ENCODE results near the gene HEPACAM. TPM values are rescaled to one million over a fixed set of nuclear protein-coding genes. Genes with fewer than 3 reads are reported as not detected.

HEPACAM gene
- total RNA-seq, 6 experiments from 2014 or later: 0.30 to 30.8 (median 2.3) TPM

DNA sequence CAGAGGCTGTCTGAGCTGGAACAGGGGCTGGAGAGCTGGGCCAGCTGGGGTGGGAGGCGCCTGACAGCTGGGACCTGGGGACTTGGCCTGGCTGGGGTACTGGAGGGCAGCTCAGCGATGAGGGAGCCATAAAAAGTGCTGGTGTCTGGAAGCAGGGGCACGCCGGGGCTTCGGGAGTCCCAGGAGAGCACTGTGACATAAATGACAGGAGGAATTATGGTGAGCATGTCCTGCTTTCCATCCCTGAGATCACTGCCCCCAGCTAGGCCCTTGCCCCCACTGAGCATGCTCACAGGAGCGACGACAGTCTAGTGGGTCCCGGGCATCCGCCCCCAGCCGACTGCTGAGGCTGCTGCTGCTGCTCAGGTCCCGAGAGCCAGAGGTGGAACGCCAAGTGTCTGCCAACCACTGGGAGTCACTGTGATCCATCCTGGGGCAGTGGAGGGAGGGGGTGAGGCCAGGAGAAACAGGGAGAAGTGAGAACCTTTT is 44.4 kb downstream of the HEPACAM start:
- Histone ChIP-seq H3K27me3 (no peaks in the 10 kb centered on the region), H3K4me1 (no peaks in the 10 kb centered on the region), H3K9me3 (no peaks in the 10 kb centered on the region), H3K4me3 (no peak overlapping the region), H3K27ac (no peak overlapping the region), H3K36me3 (no peaks in the 10 kb centered on the region)
- WGBS (ENCODE audit: insufficient coverage, low coverage, low lambda C conversion rate, missing lambda C conversion rate): 57% methylated on average over 8 of the region's 12 CpGs
- ATAC-seq (no peak), DNase-seq (peak in 1 of 3 donors; percentile 45)
- intact Hi-C loops (cut with DNase I): no loop called here
- TF ChIP-seq, protein P1, sequence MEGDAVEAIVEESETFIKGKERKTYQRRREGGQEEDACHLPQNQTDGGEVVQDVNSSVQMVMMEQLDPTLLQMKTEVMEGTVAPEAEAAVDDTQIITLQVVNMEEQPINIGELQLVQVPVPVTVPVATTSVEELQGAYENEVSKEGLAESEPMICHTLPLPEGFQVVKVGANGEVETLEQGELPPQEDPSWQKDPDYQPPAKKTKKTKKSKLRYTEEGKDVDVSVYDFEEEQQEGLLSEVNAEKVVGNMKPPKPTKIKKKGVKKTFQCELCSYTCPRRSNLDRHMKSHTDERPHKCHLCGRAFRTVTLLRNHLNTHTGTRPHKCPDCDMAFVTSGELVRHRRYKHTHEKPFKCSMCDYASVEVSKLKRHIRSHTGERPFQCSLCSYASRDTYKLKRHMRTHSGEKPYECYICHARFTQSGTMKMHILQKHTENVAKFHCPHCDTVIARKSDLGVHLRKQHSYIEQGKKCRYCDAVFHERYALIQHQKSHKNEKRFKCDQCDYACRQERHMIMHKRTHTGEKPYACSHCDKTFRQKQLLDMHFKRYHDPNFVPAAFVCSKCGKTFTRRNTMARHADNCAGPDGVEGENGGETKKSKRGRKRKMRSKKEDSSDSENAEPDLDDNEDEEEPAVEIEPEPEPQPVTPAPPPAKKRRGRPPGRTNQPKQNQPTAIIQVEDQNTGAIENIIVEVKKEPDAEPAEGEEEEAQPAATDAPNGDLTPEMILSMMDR (IDR thresholded peaks at IDR 0.05): no peak
- no peak for TF ChIP-seq POLR2A (IDR thresholded peaks at IDR 0.05)

DNA sequence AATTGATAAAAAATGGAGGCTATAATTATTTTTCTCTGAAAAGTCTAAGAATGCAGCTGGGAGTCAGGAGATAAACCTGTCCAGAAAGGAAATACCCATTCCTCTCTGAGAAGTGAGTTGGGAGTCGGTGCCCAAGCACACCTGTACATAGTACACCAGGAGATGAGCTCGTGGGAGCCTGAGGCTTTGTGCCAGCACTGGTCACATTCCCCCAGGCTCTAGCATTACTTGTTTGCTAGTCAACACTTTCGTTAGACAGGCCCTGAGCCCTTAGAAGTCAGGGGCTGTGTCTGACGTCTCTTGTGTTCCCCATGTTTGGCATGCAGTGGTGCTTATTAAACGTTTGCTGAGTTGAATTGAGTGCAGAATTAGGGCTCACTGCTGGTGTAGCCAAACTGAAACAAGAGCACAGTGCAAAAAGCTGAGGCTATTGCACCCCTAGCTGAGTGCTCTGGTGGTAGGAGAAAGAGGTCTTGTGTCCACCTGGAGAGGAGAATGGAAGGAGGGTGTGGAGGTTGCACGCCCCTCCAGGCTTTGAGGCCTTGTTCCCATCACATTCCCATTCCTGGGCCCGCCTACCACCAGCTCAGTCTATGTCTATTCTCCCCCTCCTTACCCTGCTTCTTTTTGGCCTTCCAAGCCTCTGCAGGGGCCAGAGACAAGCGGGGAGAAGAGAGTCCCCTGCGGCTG is 45.0 kb downstream of the HEPACAM start:
- 62% methylated on average over 3 of the region's 9 CpGs for WGBS (ENCODE audit: insufficient coverage, low coverage, low lambda C conversion rate, missing lambda C conversion rate)
- intact Hi-C loops (cut with DNase I): no loop called here
- Histone ChIP-seq H3K36me3 (no peaks in the 10 kb centered on the region), H3K4me3 (no peak overlapping the region), H3K27ac (no peak overlapping the region), H3K9me3 (no peaks in the 10 kb centered on the region), H3K27me3 (no peaks in the 10 kb centered on the region), H3K4me1 (no peaks in the 10 kb centered on the region)
- DNase-seq (no peak), ATAC-seq (no peak)
- no peak for TF ChIP-seq POLR2A (IDR thresholded peaks at IDR 0.05)
- TF ChIP-seq, protein P1 (IDR thresholded peaks at IDR 0.05): no peak

DNA sequence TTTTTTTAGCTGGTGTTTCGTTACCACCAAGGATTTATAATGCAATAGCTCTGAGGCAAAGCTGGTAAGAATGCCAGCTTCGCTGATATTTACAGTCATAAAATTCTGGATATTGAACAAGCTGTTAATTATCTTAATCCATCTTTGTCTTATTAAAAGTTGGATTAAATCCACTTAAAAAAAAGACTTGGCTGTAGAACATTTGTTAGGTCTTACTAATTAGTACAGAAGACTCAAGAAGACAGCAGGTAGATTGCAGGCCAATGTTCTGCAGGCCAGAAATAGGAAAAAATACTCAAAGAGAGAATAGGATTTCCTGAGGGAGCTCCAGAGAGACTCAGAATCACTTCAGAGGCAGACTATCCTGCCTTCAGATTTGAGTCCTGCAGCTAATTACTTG is 45.7 kb downstream of the HEPACAM start:
- intact Hi-C loops (cut with DNase I): no loop called here
- H3K4me3 ChIP-seq: no peak overlapping the region
- H3K9me3 ChIP-seq: no peaks in the 10 kb centered on the region
- 78% methylated on average over 2 of the region's 2 CpGs for WGBS (ENCODE audit: insufficient coverage, low coverage, low lambda C conversion rate, missing lambda C conversion rate)
- ATAC-seq (no peak), DNase-seq (no peak)
- no peak overlapping the region for H3K27ac ChIP-seq
- TF ChIP-seq, protein P1 (IDR thresholded peaks at IDR 0.05): no peak
- no peaks in the 10 kb centered on the region for H3K4me1 ChIP-seq
- H3K27me3 ChIP-seq: no peaks in the 10 kb centered on the region
- no peaks in the 10 kb centered on the region for H3K36me3 ChIP-seq

DNA sequence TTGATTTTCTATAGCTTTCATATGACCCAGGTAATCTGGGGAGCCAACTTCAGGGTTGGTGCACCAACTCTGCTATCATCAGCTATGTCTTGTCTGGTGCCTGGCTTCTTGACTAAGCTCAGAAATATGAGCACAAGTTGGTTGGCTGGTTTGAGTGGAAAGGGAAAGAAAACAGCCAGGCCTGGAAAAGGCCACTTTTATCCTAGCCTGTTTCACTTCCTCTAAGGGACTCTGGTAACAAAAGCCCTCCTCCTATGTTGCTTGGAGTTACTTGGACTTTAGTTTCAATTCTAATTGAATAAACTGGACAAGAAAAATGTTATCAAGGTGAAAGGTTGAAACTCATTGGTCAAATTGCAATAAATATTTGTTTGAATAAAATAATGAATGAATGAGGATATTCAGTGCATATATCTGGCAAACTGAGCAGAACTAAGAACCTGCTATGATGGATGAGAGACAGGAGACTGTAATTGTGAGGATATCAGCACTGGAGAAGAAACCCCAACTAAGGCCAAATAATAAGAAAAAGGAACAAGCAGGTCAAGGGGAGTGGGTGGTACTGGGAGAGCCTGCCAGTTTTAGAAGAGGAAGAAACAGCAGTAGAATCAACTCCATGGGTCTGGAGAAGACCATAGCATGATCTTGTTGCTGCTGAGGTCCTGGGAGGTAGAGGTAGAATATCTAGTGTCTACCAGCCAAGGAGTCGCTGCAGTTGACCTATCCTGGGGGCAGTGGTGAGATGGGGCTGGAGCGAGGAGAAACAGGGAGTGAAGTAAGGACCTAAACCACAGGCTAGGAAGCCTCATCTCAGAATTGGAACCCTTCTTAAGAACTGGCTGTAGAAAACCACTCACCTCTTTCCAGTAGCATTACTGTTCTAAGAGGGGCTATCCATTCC is 46.4 kb downstream of the HEPACAM start:
- TF ChIP-seq, protein P1 (IDR thresholded peaks at IDR 0.05): no peak
- TF ChIP-seq POLR2A (IDR thresholded peaks at IDR 0.05): no peak
- no peaks in the 10 kb centered on the region for H3K9me3 ChIP-seq
- no peak overlapping the region for H3K4me3 ChIP-seq
- 92% methylated on average over 2 of the region's 2 CpGs for WGBS (ENCODE audit: insufficient coverage, low coverage, low lambda C conversion rate, missing lambda C conversion rate)
- no peaks in the 10 kb centered on the region for H3K27me3 ChIP-seq
- intact Hi-C loops (cut with DNase I): no loop called here
- no peaks in the 10 kb centered on the region for H3K4me1 ChIP-seq
- no peak overlapping the region for H3K27ac ChIP-seq
- DNase-seq: no peak
- ATAC-seq: no peak
- H3K36me3 ChIP-seq: no peaks in the 10 kb centered on the region

Measured in right lobe of liver (tissue), 6 donors.